ENCODE results near the gene SLC25A5.

DNA sequence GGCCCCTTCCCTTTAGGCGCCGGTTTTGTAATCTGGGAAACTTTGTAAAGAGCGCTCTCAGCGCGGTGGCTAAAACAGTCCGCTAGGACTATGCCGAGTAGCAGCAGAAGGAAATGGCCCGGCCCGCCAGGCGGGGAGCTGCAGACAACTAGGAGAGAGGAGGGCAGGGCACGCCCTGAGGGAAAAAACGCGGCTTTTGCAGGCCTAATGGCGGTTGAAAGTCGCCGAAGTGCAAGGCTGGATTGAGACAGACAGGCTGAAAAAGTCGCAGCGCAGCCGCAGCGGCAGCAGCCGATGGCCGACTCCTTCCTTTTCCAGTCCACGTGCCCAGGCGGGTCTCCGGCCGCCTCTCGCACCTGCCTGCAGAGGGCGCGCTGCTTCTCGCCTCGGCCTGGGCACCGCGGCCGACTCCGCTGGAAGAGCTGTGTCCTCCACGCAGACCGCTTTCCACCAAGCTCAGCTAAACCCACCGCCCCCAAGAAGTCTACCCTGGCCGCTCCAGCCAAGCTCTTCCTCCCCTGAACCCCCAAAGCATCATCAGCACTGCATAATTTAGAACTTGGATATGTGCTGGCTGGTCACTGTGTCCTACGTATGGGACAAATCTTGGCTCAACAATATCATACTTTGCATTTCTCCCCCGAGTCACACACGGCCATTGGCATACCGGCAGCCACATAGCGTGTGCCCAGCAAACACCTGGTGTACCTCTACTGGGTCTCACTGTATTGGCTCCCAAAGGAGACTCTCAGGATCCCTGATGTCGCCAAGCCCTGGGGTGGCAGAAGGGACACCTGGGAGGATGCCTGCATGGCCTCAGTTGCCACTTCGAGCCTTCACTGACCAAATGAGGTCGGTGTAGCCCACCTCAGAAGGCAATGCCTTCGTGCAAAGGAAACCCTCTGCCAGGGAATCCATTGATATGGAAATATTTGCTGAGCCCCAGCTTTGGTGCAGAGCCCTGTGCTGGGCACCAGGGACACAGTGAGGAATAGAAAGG, 14.5 kb downstream of the SLC25A5 start:
- TF ChIP-seq EZH2 (IDR thresholded peaks at IDR 0.05; ENCODE audit: insufficient read depth, poor library complexity, severe bottlenecking) (no peak), EZH2phosphoT487 (IDR thresholded peaks at IDR 0.05; ENCODE audit: insufficient read depth, low read depth) (no peak)
